HepG2 (cell line): Measurements from ENCODE around the gene ANKZF1. TPM values are rescaled to one million over a fixed set of nuclear protein-coding genes. Genes with fewer than 3 reads are reported as not detected.

Experiments used
- BCLAF1 ChIP-seq: fragments of 450-650 bp; IDR thresholded peaks from 2 replicates; pipeline ENCODE4 v1.6.1; 2017; ENCODE audit warnings: mild to moderate bottlenecking
- GABPB1 ChIP-seq: IDR thresholded peaks from 2 replicates; pipeline ENCODE4 v1.6.1; 2016; ENCODE audit warnings: mild to moderate bottlenecking, missing genetic modification reagents, moderate library complexity, missing compliant biosample characterization
- LCORL ChIP-seq, 2 experiments: fragments of 450-650 bp in 1 of 2; sonication (generic) in 1 of 2; formaldehyde crosslinking in 1 of 2; IDR thresholded peaks; 2 replicates each; pipeline versions ENCODE4 v1.5.0 to v1.6.1; 2017 to 2020; ENCODE audit warnings: antibody characterized with exemption in 1 of 2, missing genetic modification reagents in 1 of 2
- MIER2 ChIP-seq: IDR thresholded peaks from 2 replicates; pipeline ENCODE4 v1.6.1; 2016; ENCODE audit warnings: missing biosample characterization, missing genetic modification reagents
- MLLT10 ChIP-seq: sonication (generic); formaldehyde crosslinking; IDR thresholded peaks from 2 replicates; pipeline ENCODE4 v1.4.0; 2020; ENCODE audit warnings: missing genetic modification reagents
- MYPOP ChIP-seq: sonication (generic); formaldehyde crosslinking; IDR thresholded peaks from 2 replicates; pipeline ENCODE4 v1.8.1; 2023; ENCODE audit warnings: mild to moderate bottlenecking, moderate library complexity, missing genetic modification reagents
- NCOA2 ChIP-seq: sonication (generic); formaldehyde crosslinking; IDR thresholded peaks from 2 replicates; pipeline ENCODE4 v1.8.0; 2022; ENCODE audit warnings: inconsistent platforms
- PAXIP1 ChIP-seq: sonication (generic); formaldehyde crosslinking; conservative IDR thresholded peaks from 2 replicates; pipeline ENCODE4 v1.4.0; 2020; ENCODE audit warnings: mild to moderate bottlenecking, missing genetic modification reagents, moderate library complexity
- RAD51 ChIP-seq: fragments of 450-650 bp; IDR thresholded peaks from 2 replicates; pipeline ENCODE4 v1.6.1; 2016; ENCODE audit warnings: borderline replicate concordance
- SOX6 ChIP-seq, 2 experiments: fragments of 450-650 bp in 1 of 2; sonication (generic) in 1 of 2; formaldehyde crosslinking in 1 of 2; IDR thresholded peaks; 2 replicates each; pipeline versions ENCODE4 v1.4.0 to v1.6.1; 2017 to 2020; ENCODE audit warnings: antibody characterized with exemption in 1 of 2, mild to moderate bottlenecking in 1 of 2, missing genetic modification reagents in 1 of 2
- SUZ12 ChIP-seq: fragments of 150-350 bp; IDR thresholded peaks from 2 replicates; pipeline ENCODE4 v1.6.1; 2014; ENCODE audit warnings: low read depth, low read length
- TBX3 ChIP-seq: fragments of 450-650 bp; IDR thresholded peaks from 2 replicates; pipeline ENCODE4 v1.6.1; 2017; ENCODE audit warnings: antibody characterized with exemption, mild to moderate bottlenecking, inconsistent platforms, borderline replicate concordance
- U2AF2 ChIP-seq: fragments of 200-400 bp; formaldehyde crosslinking; IDR thresholded peaks from 2 replicates; pipeline ENCODE4 v1.6.1; 2017; ENCODE audit warnings: low read depth, mild to moderate bottlenecking, low read length
- ZC3H13 ChIP-seq: sonication (generic); formaldehyde crosslinking; IDR thresholded peaks from 2 replicates; pipeline ENCODE4 v1.8.1; 2023; ENCODE audit warnings: mild to moderate bottlenecking, missing genetic modification reagents, moderate library complexity
- ZNF33A ChIP-seq: sonication (generic); formaldehyde crosslinking; IDR thresholded peaks from 2 replicates; pipeline ENCODE4 v1.5.1; 2020; ENCODE audit warnings: missing genetic modification reagents, mild to moderate bottlenecking, moderate library complexity, borderline replicate concordance
- ZNF33B ChIP-seq: sonication (generic); formaldehyde crosslinking; IDR thresholded peaks from 2 replicates; pipeline ENCODE4 v1.5.1; 2020; ENCODE audit warnings: mild to moderate bottlenecking, missing genetic modification reagents
- ZNF468 ChIP-seq: sonication (generic); formaldehyde crosslinking; IDR thresholded peaks from 2 replicates; pipeline ENCODE4 v1.8.0; 2022; ENCODE audit warnings: mild to moderate bottlenecking, moderate library complexity, missing genetic modification reagents
- ZNF564 ChIP-seq: sonication (generic); formaldehyde crosslinking; IDR thresholded peaks from 2 replicates; pipeline ENCODE4 v1.8.1; 2023; ENCODE audit warnings: mild to moderate bottlenecking, missing genetic modification reagents
- ZNF773 ChIP-seq: sonication (generic); formaldehyde crosslinking; IDR thresholded peaks from 2 replicates; pipeline ENCODE4 v1.4.0; 2020; ENCODE audit warnings: missing genetic modification reagents, borderline replicate concordance
- ZNF841 ChIP-seq: sonication (generic); formaldehyde crosslinking; IDR thresholded peaks from 2 replicates; pipeline ENCODE4 v1.8.1; 2023; ENCODE audit warnings: missing genetic modification reagents, borderline replicate concordance
- polyA plus RNA-seq, 8 experiments: library from polyadenylated mRNA; depleted of rRNA in 3 of 8; stranded (reverse) in 7 of 8; unstranded in 1 of 8; fragments of >200 nt; fragmentation: Illumina TruSeq in 4 of 8; extraction: Trizol in 4 of 8; gene quantifications; 2 replicates each; pipeline versions ENCODE4 v1.2.1 to v1.2.3, GENCODE V29; 2011 to 2016; ENCODE audit warnings: low read depth in 4 of 8, missing spikeins in 1 of 8, mixed read lengths in 1 of 8; ENCODE audit not compliant: insufficient read depth in 1 of 8
- total RNA-seq, 5 experiments: library from RNA; depleted of rRNA; stranded (reverse); fragments of >200 nt; fragmentation: Illumina TruSeq; extraction: Trizol; gene quantifications; 2 replicates each; pipeline ENCODE4 v1.2.3, GENCODE V29; 2016; ENCODE audit warnings: low read depth in 1 of 5
- TF ChIP-seq, protein P1 (sequence below): sonication (generic); formaldehyde crosslinking; IDR thresholded peaks from 2 replicates; pipeline ENCODE4 v1.5.0; 2020; ENCODE audit warnings: missing genetic modification reagents

The ANKZF1 gene
- total and polyA plus RNA-seq, 2 of the 13 experiments (the other 11 are each of a cell fraction or from before 2014, with no cell fraction given), result 25.3 to 128 TPM

GRCh38 chr2:219277703-219278654 lies 48.4 kb downstream of the ANKZF1 start (continued):
- TF ChIP-seq, protein P1, sequence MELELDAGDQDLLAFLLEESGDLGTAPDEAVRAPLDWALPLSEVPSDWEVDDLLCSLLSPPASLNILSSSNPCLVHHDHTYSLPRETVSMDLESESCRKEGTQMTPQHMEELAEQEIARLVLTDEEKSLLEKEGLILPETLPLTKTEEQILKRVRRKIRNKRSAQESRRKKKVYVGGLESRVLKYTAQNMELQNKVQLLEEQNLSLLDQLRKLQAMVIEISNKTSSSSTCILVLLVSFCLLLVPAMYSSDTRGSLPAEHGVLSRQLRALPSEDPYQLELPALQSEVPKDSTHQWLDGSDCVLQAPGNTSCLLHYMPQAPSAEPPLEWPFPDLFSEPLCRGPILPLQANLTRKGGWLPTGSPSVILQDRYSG (CRISPR knock-in tag), result no peak
- no peak for TF ChIP-seq TBX3
- TF ChIP-seq BCLAF1, result no peak
- TF ChIP-seq MIER2, result peak; percentile 83
- no peak for TF ChIP-seq ZNF33A
- TF ChIP-seq SOX6 (IDR thresholded peaks at IDR 0.05), result no peak
- TF ChIP-seq SOX6 (CRISPR knock-in tag; IDR thresholded peaks at IDR 0.05), result peak; percentile 50
- TF ChIP-seq GABPB1, result peak; percentile 26; the same call in 1 of the 2 replicates
- no peak for TF ChIP-seq U2AF2
- peak; percentile 33; the same call in 1 of the 2 replicates for TF ChIP-seq ZNF33B (CRISPR knock-in tag)
- TF ChIP-seq ZNF468 (CRISPR knock-in tag), result no peak
- TF ChIP-seq ZNF841, result no peak
- no peak for TF ChIP-seq LCORL (IDR thresholded peaks at IDR 0.05)
- peak; percentile 71; the same call in 1 of the 2 replicates for TF ChIP-seq LCORL (CRISPR knock-in tag; IDR thresholded peaks at IDR 0.05)
- no peak for TF ChIP-seq ZNF564 (CRISPR knock-in tag)
- TF ChIP-seq NCOA2 (CRISPR knock-in tag), result no peak
- TF ChIP-seq ZC3H13 (CRISPR knock-in tag), result no peak
- 0 out of 2 replicates have a peak, but pooled peaks have one; percentile 27 for TF ChIP-seq MYPOP (CRISPR knock-in tag)
- TF ChIP-seq ZNF773, result no peak
- TF ChIP-seq PAXIP1 (CRISPR knock-in tag), result peak; percentile 23; the same call in 1 of the 2 replicates
- no peak for TF ChIP-seq SUZ12
- no peak for TF ChIP-seq RAD51
- no peak for TF ChIP-seq MLLT10 (CRISPR knock-in tag)
